HepG2 (cell line): ENCODE data around the gene ZCCHC8. TPM values are rescaled to one million over a fixed set of nuclear protein-coding genes. Genes with fewer than 3 reads are reported as not detected.

Experiments used
- ETV5 ChIP-seq: IDR thresholded peaks from 2 replicates; pipeline ENCODE4 v1.6.1; 2018; ENCODE audit warnings: missing biosample characterization, missing genetic modification reagents, inconsistent platforms, borderline replicate concordance
- FLYWCH1 ChIP-seq: sonication (generic); formaldehyde crosslinking; IDR thresholded peaks from 2 replicates; pipeline ENCODE4 v1.8.1; 2023; ENCODE audit warnings: mild to moderate bottlenecking, missing genetic modification reagents
- SALL1 ChIP-seq: sonication (generic); formaldehyde crosslinking; IDR thresholded peaks from 2 replicates; pipeline ENCODE4 v1.8.0; 2022; ENCODE audit warnings: mild to moderate bottlenecking, missing genetic modification reagents
- ZNF510 ChIP-seq: sonication (generic); formaldehyde crosslinking; IDR thresholded peaks from 2 replicates; pipeline ENCODE4 v1.4.0; 2020; ENCODE audit warnings: low read depth, mild to moderate bottlenecking, missing genetic modification reagents
- ZNF543 ChIP-seq: sonication (generic); formaldehyde crosslinking; IDR thresholded peaks from 2 replicates; pipeline ENCODE4 v1.4.0; 2020; ENCODE audit warnings: mild to moderate bottlenecking, missing genetic modification reagents
- polyA plus RNA-seq, 8 experiments: library from polyadenylated mRNA; depleted of rRNA in 3 of 8; stranded (reverse) in 7 of 8; unstranded in 1 of 8; fragments of >200 nt; fragmentation: Illumina TruSeq in 4 of 8; extraction: Trizol in 4 of 8; gene quantifications; 2 replicates each; pipeline versions ENCODE4 v1.2.1 to v1.2.3, GENCODE V29; 2011 to 2016; ENCODE audit warnings: low read depth in 4 of 8, missing spikeins in 1 of 8, mixed read lengths in 1 of 8; ENCODE audit not compliant: insufficient read depth in 1 of 8
- small RNA-seq, 3 experiments: library from RNA; depleted of rRNA; stranded (forward); fragments of <200 nt; gene quantifications; one replicate each; pipeline ENCODE3, GENCODE V24; 2012; ENCODE audit warnings: low read depth in 2 of 3, low replicate concordance in 1 of 3; ENCODE audit not compliant: insufficient read length in 3 of 3, insufficient read depth in 2 of 3
- total RNA-seq, 5 experiments: library from RNA; depleted of rRNA; stranded (reverse); fragments of >200 nt; fragmentation: Illumina TruSeq; extraction: Trizol; gene quantifications; 2 replicates each; pipeline ENCODE4 v1.2.3, GENCODE V29; 2016; ENCODE audit warnings: low read depth in 1 of 5
- TF ChIP-seq, protein P1 (sequence below): sonication (generic); formaldehyde crosslinking; IDR thresholded peaks from 2 replicates; pipeline ENCODE4 v1.5.0; 2020; ENCODE audit warnings: missing genetic modification reagents
- TF ChIP-seq, protein P2 (sequence below): sonication (generic); formaldehyde crosslinking; IDR thresholded peaks from 2 replicates; pipeline ENCODE4 v1.4.0; 2020; ENCODE audit warnings: low read depth, mild to moderate bottlenecking, missing genetic modification reagents
- TF ChIP-seq, protein P3 (sequence below): sonication (generic); formaldehyde crosslinking; IDR thresholded peaks from 2 replicates; pipeline ENCODE4 v1.4.0; 2020; ENCODE audit warnings: missing genetic modification reagents

The ZCCHC8 gene
- total and polyA plus RNA-seq, 2 of the 13 experiments (the other 11 are each of a cell fraction or from before 2014, with no cell fraction given): 18.6 to 20.9 TPM

DNA sequence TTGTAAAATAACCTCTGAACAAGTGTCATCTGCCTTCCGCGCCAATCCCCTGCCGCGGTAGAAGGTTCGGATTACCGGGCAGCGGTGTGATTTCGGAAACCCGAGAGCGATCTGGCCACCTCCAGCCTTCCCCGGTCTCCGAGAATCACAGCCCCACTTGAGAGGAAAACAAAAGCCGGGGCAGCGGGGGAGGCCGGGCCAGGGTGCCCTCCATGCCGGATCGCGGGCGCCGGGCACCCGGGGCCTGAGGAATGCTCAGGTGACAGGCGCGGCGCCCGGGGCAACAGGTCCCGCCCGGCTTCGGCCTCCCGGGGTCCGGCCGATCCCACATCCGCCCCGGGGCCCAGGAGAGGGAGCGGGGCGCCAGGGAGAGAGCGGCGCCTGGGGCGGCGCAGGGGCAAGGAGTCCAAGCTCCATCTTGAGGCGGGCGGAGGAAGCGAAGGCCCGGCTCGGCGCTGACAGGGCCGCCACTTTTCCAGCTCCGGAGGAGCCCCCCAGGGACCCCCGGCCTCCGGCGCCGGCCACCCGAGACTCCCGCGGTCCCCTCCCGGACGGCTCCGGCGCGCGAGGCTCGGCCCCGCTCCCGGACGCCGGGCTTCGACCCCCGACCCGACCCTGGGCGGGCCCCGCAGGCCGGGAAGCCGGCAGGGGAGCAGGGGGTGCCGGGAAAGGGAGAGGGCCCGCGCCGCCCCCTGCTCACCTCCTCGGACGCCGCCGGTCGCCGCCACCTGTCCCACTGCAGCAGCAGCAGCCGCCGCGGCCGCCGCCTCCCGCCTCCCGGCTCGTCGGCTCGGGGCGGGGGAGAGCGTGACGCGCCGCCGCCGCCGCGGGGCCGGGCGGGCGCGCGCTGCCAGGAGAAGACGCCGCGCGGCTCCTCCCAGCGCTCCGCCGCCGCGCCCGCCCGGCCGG, 78.7 kb downstream of the ZCCHC8 start, which contains the start of gene CLIP1 (continued):
- TF ChIP-seq ZNF510 (CRISPR knock-in tag) (no peak), ETV5 (CRISPR knock-in tag) (peak; percentile 54), FLYWCH1 (CRISPR knock-in tag) (no peak), SALL1 (CRISPR knock-in tag) (peak; percentile 47), ZNF543 (CRISPR knock-in tag) (peak; percentile 46; the same call in 1 of the 2 replicates)
- TF ChIP-seq, protein P1, sequence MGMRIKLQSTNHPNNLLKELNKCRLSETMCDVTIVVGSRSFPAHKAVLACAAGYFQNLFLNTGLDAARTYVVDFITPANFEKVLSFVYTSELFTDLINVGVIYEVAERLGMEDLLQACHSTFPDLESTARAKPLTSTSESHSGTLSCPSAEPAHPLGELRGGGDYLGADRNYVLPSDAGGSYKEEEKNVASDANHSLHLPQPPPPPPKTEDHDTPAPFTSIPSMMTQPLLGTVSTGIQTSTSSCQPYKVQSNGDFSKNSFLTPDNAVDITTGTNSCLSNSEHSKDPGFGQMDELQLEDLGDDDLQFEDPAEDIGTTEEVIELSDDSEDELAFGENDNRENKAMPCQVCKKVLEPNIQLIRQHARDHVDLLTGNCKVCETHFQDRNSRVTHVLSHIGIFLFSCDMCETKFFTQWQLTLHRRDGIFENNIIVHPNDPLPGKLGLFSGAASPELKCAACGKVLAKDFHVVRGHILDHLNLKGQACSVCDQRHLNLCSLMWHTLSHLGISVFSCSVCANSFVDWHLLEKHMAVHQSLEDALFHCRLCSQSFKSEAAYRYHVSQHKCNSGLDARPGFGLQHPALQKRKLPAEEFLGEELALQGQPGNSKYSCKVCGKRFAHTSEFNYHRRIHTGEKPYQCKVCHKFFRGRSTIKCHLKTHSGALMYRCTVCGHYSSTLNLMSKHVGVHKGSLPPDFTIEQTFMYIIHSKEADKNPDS (CRISPR knock-in tag): no peak
- TF ChIP-seq, protein P2, sequence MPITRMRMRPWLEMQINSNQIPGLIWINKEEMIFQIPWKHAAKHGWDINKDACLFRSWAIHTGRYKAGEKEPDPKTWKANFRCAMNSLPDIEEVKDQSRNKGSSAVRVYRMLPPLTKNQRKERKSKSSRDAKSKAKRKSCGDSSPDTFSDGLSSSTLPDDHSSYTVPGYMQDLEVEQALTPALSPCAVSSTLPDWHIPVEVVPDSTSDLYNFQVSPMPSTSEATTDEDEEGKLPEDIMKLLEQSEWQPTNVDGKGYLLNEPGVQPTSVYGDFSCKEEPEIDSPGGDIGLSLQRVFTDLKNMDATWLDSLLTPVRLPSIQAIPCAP: no peak
- TF ChIP-seq, protein P3, sequence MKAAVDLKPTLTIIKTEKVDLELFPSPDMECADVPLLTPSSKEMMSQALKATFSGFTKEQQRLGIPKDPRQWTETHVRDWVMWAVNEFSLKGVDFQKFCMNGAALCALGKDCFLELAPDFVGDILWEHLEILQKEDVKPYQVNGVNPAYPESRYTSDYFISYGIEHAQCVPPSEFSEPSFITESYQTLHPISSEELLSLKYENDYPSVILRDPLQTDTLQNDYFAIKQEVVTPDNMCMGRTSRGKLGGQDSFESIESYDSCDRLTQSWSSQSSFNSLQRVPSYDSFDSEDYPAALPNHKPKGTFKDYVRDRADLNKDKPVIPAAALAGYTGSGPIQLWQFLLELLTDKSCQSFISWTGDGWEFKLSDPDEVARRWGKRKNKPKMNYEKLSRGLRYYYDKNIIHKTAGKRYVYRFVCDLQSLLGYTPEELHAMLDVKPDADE (CRISPR knock-in tag): no peak
- TF ChIP-seq, all 625 proteins: peak for 83

Small RNA genes lying within 50 kb of the gene (small RNA-seq; reads per million reads assigned to genes)
- gene RF00411: 0 reads per million in 3 experiments

Other genes starting within 250 kb of the ZCCHC8 start
- gene VPS33A, start 234.4 kb downstream of the ZCCHC8 start, total RNA-seq (2016; rRNA removed; fragmentation: Illumina TruSeq; extraction: Trizol): 43.6 and 58.0 TPM in 2 replicates
- gene VPS33A, start 234.4 kb downstream of the ZCCHC8 start, polyA plus RNA-seq (2011; rRNA removed): 11.0 and 11.2 TPM in 2 replicates
- gene CLIP1, start 78.3 kb downstream of the ZCCHC8 start, total RNA-seq (2016; rRNA removed; fragmentation: Illumina TruSeq; extraction: Trizol): 28.9 and 30.2 TPM in 2 replicates
- gene CLIP1, start 78.3 kb downstream of the ZCCHC8 start, polyA plus RNA-seq (2011; rRNA removed): 42.8 and 43.7 TPM in 2 replicates
- 77.8 and 85.8 TPM in 2 replicates for gene RSRC2, start 26.0 kb upstream of the ZCCHC8 start, total RNA-seq (2016; rRNA removed; fragmentation: Illumina TruSeq; extraction: Trizol)
- gene RSRC2, start 26.0 kb upstream of the ZCCHC8 start, polyA plus RNA-seq (2011; rRNA removed): 27.6 and 31.4 TPM in 2 replicates
- 49.2 and 57.6 TPM in 2 replicates for gene KNTC1, start 26.3 kb upstream of the ZCCHC8 start, total RNA-seq (2016; rRNA removed; fragmentation: Illumina TruSeq; extraction: Trizol)
- 26.9 and 45.1 TPM in 2 replicates for gene KNTC1, start 26.3 kb upstream of the ZCCHC8 start, polyA plus RNA-seq (2011; rRNA removed)
- 0.09 TPM in 1 of 2 replicates, not detected in the other for gene HCAR2, start 202.4 kb upstream of the ZCCHC8 start, total RNA-seq (2016; rRNA removed; fragmentation: Illumina TruSeq; extraction: Trizol)
- 5.6 and 9.2 TPM in 2 replicates for gene HCAR2, start 202.4 kb upstream of the ZCCHC8 start, polyA plus RNA-seq (2011; rRNA removed)
- gene HCAR3, start 215.9 kb upstream of the ZCCHC8 start, total RNA-seq (2016; rRNA removed; fragmentation: Illumina TruSeq; extraction: Trizol): 0.11 and 0.20 TPM in 2 replicates
- gene HCAR3, start 215.9 kb upstream of the ZCCHC8 start, polyA plus RNA-seq (2011; rRNA removed): 12.8 and 20.4 TPM in 2 replicates
- 0.34 and 0.53 TPM in 2 replicates for gene HCAR1, start 229.9 kb upstream of the ZCCHC8 start, total RNA-seq (2016; rRNA removed; fragmentation: Illumina TruSeq; extraction: Trizol)
- 4.3 and 4.4 TPM in 2 replicates for gene HCAR1, start 229.9 kb upstream of the ZCCHC8 start, polyA plus RNA-seq (2011; rRNA removed)